Measurements from ENCODE around the gene DAP3. TPM values are rescaled to one million over a fixed set of nuclear protein-coding genes. Genes with fewer than 3 reads are reported as not detected.
"Not testable (repeated sequence)": the region's sequence is repeated elsewhere in the genome, so short reads cannot be mapped to it uniquely, and the experiment has no call there.

Gene DAP3
- total RNA-seq (10 to 100 TPM; 50.9 to 54.1 TPM), polyA plus RNA-seq (ENCODE audit: insufficient read length in 2 of 2) (100 to 1,000 TPM in 1 of 2 donors, 10 to 100 TPM in 1; 98.9 to 114 TPM)
- long read RNA-seq, donor 1, transcript DAP3-216 (2 exons, 679 nt) = major isoform, 16 of 64 reads
- long read RNA-seq, donor 1, transcript DAP3-202 (13 exons, 2,089 nt) = minor isoform, 8 of 64 reads
- long read RNA-seq, donor 1, transcript DAP3-201 (13 exons, 1,649 nt) = minor isoform, 6 of 64 reads
- long read RNA-seq, donor 1, partial matches to known transcripts = 21 of 64 reads
- long read RNA-seq, donor 1, other reads (novel, unspliced or antisense) = 6 of 64 reads
- long read RNA-seq, donor 2, partial matches to known transcripts = 0 of 6 reads
- long read RNA-seq, donor 2, other reads (novel, unspliced or antisense) = 0 of 6 reads
- long read RNA-seq, donor 3, partial matches to known transcripts = 0 of 11 reads
- long read RNA-seq, donor 3, other reads (novel, unspliced or antisense) = 0 of 11 reads
- long read RNA-seq, donor 4, transcript DAP3-216 (2 exons, 679 nt) = major isoform, 30 of 84 reads
- long read RNA-seq, donor 4, transcript DAP3-202 (13 exons, 2,089 nt) = minor isoform, 15 of 84 reads
- long read RNA-seq, donor 4, partial matches to known transcripts = 23 of 84 reads
- long read RNA-seq, donor 4, other reads (novel, unspliced or antisense) = 5 of 84 reads

DNA sequence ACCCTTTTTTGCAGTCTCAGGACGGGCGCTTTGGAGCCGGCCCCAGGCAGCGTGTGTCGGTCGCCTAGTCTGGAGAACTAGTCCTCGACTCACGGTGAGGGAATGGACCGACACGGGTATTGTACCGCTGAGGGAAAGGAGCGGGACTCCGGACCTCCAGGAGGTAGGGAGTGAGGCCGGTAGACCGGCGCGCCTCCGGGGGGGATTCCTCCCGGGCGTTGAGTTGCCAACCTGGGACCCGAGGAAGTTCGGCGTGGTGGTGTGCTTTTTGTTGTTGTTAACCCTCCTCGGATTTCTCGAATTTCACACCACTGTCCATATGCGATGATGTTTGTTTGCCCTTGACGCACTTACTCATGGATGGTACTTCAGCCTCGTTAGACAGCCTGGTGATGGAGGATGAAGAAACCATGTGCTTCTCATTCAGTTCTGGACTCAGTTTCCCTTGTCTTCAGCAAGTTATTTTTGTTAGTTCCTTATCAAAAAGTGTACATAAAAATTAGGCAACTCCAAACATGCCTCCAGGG is at the start of gene DAP3:
TSS of gene DAP3 (plus strand) at position 11 of the 527 bp plus-strand sequence. CDS start 20,689 bp downstream, outside the sequence.
- 0% methylated on average over 18 of the region's 28 CpGs for WGBS (ENCODE audit: insufficient coverage)
- peak within 1 kb of the TSS; percentile 98 for H3K27ac ChIP-seq (ENCODE audit: low read depth, low read length)
- not testable (repeated sequence) for H3K36me3 ChIP-seq (ENCODE audit: control insufficient read depth, insufficient read depth, low read length); DNase-seq (ENCODE audit: low read depth in 4 of 6, low spot score in 6 of 6); H3K9me3 ChIP-seq (ENCODE audit: control insufficient read depth, insufficient read depth, low read length); H3K27me3 ChIP-seq (ENCODE audit: control insufficient read depth, insufficient read depth, low read length)
- H3K4me3 ChIP-seq (ENCODE audit: low read depth, low read length) = peak within 1 kb of the TSS; percentile 96
- peaks cover 16% of the 10 kb centered on the region for H3K4me1 ChIP-seq (ENCODE audit: control insufficient read depth, insufficient read depth, low read length)

DNA sequence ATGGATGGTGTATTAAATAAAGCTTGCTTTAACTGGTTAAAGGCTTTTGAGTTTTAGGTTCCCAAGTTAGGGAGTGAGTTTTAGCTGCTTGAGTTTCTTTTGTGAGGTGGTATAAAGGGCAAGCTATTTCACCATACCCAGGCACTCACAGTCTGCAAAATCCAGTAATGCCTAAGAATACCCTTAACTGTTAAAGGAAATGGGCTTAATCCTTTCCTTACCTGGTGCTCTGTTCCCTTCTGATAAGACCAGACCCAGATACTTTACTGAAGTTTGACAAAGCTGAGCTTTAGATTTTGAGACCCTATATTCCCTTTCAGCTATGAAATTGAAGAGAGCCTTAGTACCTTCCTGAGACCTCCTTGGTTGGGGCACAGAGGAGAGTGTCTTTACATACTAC is 48.5 kb upstream of the DAP3 start:
- DNase-seq (ENCODE audit: low read depth in 4 of 6, low spot score in 6 of 6) = no peak
- Histone ChIP-seq H3K27ac (ENCODE audit: low read depth, low read length) (no peak overlapping the region), H3K4me1 (ENCODE audit: control insufficient read depth, insufficient read depth, low read length) (peaks cover 10% of the 10 kb centered on the region), H3K9me3 (ENCODE audit: control insufficient read depth, insufficient read depth, low read length) (peaks cover 6% of the 10 kb centered on the region), H3K4me3 (ENCODE audit: low read depth, low read length) (no peak overlapping the region), H3K36me3 (ENCODE audit: control insufficient read depth, insufficient read depth, low read length) (no peaks in the 10 kb centered on the region), H3K27me3 (ENCODE audit: control insufficient read depth, insufficient read depth, low read length) (no peaks in the 10 kb centered on the region)

DNA sequence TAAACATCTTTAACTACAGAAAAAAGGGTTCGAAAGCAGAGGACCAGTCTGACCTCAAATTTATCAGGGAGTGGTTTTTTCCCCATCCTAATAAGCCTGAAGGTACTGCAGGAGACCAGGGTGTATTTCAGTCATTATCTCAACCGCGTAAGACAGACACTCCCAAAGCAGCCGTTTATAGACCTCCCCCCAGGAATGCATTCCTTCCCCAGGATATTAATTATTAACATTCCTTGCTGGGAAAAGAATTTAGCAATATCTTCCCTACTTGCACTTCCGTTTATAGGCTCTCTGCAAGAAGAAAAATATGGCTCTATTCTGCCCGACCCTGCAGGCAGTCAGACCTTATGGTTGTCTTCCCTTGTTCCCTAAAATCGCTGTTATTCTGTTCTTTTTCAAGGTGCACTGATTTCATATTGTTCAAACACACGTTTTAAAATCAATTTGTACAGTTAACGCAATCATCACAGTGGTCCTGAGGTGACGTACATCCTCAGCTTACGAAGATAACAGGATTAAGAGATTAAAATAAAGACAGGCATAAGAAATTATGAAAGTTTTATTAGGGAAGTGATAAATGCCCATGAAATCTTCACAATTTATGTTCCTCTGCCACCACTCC is 46.2 kb upstream of the DAP3 start:
- H3K27me3 ChIP-seq (ENCODE audit: control insufficient read depth, insufficient read depth, low read length); H3K9me3 ChIP-seq (ENCODE audit: control insufficient read depth, insufficient read depth, low read length); H3K4me3 ChIP-seq (ENCODE audit: low read depth, low read length); H3K27ac ChIP-seq (ENCODE audit: low read depth, low read length); DNase-seq (ENCODE audit: low read depth in 4 of 6, low spot score in 6 of 6); H3K36me3 ChIP-seq (ENCODE audit: control insufficient read depth, insufficient read depth, low read length): not testable (repeated sequence)
- H3K4me1 ChIP-seq (ENCODE audit: control insufficient read depth, insufficient read depth, low read length) = peaks cover 17% of the 10 kb centered on the region
- 84% methylated on average over 3 of the region's 11 CpGs for WGBS (ENCODE audit: insufficient coverage)

DNA sequence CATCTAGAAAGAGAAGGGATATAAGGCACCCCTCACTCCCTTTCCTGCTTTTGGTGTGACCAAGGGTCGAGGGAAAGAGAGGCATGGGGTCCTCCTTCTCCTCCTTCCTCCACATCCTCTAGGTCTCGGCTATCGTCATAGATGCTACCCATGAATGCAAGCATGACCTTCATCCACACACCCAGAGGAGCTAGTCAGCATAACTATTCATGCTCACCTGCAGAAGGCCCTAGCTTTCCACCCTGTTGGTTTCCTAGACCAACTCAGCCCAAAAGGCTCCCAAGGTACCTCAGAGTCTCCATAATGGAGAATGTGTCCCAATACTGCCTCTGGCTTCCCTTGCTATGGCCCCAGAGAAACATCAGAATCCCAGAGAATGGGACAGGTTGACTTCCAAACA is 45.7 kb upstream of the DAP3 start:
- no peak for DNase-seq (ENCODE audit: low read depth in 4 of 6, low spot score in 6 of 6)
- no peak overlapping the region for H3K27ac ChIP-seq (ENCODE audit: low read depth, low read length)
- 92% methylated on average over 2 of the region's 3 CpGs for WGBS (ENCODE audit: insufficient coverage)
- no peaks in the 10 kb centered on the region for H3K36me3 ChIP-seq (ENCODE audit: control insufficient read depth, insufficient read depth, low read length)
- no peaks in the 10 kb centered on the region for H3K27me3 ChIP-seq (ENCODE audit: control insufficient read depth, insufficient read depth, low read length)
- peaks cover 6% of the 10 kb centered on the region for H3K9me3 ChIP-seq (ENCODE audit: control insufficient read depth, insufficient read depth, low read length)
- H3K4me3 ChIP-seq (ENCODE audit: low read depth, low read length) = no peak overlapping the region
- peaks cover 19% of the 10 kb centered on the region for H3K4me1 ChIP-seq (ENCODE audit: control insufficient read depth, insufficient read depth, low read length)

DNA sequence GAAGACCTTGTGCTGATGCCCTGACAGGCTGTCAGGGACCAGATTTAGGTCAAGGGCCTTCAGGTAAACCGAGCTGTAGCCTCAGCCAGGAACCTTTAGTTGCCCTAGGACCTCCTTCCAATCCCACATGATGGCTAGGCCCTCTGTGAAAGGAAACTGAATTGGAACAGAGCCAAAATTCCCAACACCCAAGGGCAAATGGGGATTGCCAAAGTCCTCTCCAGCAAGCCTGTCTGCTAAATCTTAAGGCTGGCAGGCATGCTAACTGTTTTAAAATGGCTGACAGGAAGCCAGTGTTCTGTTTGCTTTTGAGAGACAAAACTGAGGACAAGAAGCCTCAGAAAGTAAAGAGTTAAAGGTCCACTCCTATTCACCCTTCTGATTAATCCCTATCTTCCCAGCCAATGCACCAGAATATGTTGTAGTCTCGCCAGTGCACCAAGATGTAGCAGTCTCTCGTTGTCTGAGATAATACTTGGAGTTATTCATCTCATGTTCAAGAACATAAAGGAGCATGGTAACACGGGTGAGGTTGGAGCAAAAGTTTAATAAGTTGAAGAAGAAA is 43.8 kb upstream of the DAP3 start:
- peak in 5 of 6 donors; percentile 19 to 82 (median 52) for DNase-seq (ENCODE audit: low read depth in 4 of 6, low spot score in 6 of 6)
- Histone ChIP-seq H3K9me3 (ENCODE audit: control insufficient read depth, insufficient read depth, low read length) (peaks cover 6% of the 10 kb centered on the region), H3K4me1 (ENCODE audit: control insufficient read depth, insufficient read depth, low read length) (peaks cover 25% of the 10 kb centered on the region), H3K36me3 (ENCODE audit: control insufficient read depth, insufficient read depth, low read length) (no peaks in the 10 kb centered on the region), H3K27me3 (ENCODE audit: control insufficient read depth, insufficient read depth, low read length) (no peaks in the 10 kb centered on the region), H3K4me3 (ENCODE audit: low read depth, low read length) (no peak overlapping the region), H3K27ac (ENCODE audit: low read depth, low read length) (peak overlapping the region; percentile 75)
- WGBS (ENCODE audit: insufficient coverage) = 35% methylated on average over 2 of the region's 4 CpGs

DNA sequence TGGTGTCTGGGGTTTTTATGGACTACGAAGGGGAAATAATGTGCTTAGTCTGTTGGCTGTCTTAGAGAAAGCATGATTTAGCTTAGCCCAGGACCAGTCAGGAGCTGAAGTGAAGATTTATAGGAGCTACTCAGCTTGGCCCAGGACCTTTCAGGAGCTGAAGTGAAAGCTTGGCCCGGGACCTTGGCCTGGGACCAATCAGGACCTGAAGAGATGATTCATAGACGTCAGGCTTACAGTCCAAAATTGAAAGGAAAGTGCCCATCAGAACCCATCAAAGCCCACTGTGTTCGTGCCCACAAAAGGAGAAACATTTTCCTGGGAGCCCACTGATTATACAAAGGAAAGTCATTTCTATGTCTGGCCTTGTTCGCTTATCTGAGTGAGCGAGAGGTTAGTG is 43.2 kb upstream of the DAP3 start:
- H3K4me1 ChIP-seq (ENCODE audit: control insufficient read depth, insufficient read depth, low read length) = peaks cover 25% of the 10 kb centered on the region
- H3K9me3 ChIP-seq (ENCODE audit: control insufficient read depth, insufficient read depth, low read length) = peaks cover 6% of the 10 kb centered on the region
- no peaks in the 10 kb centered on the region for H3K36me3 ChIP-seq (ENCODE audit: control insufficient read depth, insufficient read depth, low read length)
- 16% methylated on average over 5 of the region's 6 CpGs for WGBS (ENCODE audit: insufficient coverage)
- H3K27ac ChIP-seq (ENCODE audit: low read depth, low read length) = peak overlapping the region; percentile 75
- no peaks in the 10 kb centered on the region for H3K27me3 ChIP-seq (ENCODE audit: control insufficient read depth, insufficient read depth, low read length)
- H3K4me3 ChIP-seq (ENCODE audit: low read depth, low read length) = no peak overlapping the region
- DNase-seq (ENCODE audit: low read depth in 4 of 6, low spot score in 6 of 6) = peak in 3 of 6 donors; percentile 22 to 66 (median 26)

DNA sequence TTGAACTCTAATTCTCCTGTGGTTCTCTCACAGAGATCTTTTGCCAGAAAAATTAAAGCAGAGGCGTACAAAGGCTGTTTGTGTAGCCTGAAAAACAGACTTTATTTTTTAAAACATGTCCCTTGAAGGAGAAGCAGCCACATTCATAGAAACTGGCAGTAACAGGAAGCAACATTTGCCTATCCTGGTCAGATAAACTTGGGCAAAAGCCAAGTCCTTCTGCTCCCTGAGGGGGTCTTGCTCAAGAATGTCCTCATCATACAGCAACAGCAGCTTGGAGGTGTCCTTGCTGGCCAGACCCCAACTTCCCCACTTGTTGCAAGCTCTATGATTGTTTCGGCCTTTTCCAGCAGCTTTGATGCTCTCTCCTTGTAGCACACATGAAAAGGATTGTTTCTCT is 42.6 kb upstream of the DAP3 start:
- peaks cover 25% of the 10 kb centered on the region for H3K4me1 ChIP-seq (ENCODE audit: control insufficient read depth, insufficient read depth, low read length)
- H3K27me3 ChIP-seq (ENCODE audit: control insufficient read depth, insufficient read depth, low read length) = no peaks in the 10 kb centered on the region
- H3K27ac ChIP-seq (ENCODE audit: low read depth, low read length) = peak overlapping the region; percentile 11
- no peaks in the 10 kb centered on the region for H3K36me3 ChIP-seq (ENCODE audit: control insufficient read depth, insufficient read depth, low read length)
- WGBS (ENCODE audit: insufficient coverage) = 50% methylated on average over 1 of the region's 2 CpGs
- H3K4me3 ChIP-seq (ENCODE audit: low read depth, low read length) = no peak overlapping the region
- H3K9me3 ChIP-seq (ENCODE audit: control insufficient read depth, insufficient read depth, low read length) = peaks cover 6% of the 10 kb centered on the region
- peak in 1 of 6 donors; percentile 46 for DNase-seq (ENCODE audit: low read depth in 4 of 6, low spot score in 6 of 6)

DNA sequence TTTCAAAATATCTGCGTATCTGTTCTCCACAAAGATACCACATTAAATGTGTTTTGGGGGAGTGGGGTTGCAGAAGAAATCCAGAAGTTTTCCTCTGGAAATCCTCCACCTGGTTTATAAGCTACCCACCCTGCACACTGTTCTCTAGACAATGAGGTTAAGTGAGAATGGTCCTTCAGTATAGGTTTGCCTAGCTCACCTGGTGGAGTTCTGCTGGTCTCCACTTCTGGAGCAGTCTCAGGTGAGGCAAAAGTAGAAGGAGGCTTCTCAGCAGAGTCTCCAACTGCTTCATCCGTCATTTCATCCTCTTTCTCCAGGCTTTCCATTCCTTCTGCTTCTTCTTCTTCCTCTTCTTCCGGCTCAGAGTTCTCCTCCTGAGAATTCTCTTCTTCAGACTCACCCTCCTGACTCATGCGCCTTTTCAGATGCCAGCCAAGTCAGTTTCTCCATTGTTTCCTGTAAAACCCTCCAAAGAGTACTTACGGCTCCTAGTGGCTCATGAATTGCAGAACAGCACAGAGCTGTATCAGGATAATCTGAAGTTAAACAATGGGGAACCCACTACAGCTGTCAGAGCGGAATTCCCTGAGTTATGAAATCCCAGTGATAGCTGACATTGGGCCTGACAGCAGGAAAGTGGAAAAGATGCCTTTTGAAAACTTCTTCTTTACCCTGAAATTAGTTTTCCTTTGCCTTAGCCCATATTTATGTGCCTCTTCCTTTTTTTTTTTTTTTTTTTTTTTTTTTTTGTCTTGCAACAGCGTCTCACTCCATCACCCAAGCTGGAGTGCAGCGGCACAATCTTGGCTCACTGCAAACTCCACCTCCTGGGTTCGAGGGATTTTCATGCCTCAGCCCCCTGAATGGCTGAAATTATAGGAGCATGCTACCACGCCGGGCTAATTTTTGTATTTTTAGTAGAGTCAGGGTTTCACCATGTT is 40.4 kb upstream of the DAP3 start:
- Histone ChIP-seq H3K27ac (ENCODE audit: low read depth, low read length) (no peak overlapping the region), H3K9me3 (ENCODE audit: control insufficient read depth, insufficient read depth, low read length) (no peaks in the 10 kb centered on the region), H3K4me1 (ENCODE audit: control insufficient read depth, insufficient read depth, low read length) (peaks cover 25% of the 10 kb centered on the region), H3K27me3 (ENCODE audit: control insufficient read depth, insufficient read depth, low read length) (no peaks in the 10 kb centered on the region), H3K4me3 (ENCODE audit: low read depth, low read length) (no peak overlapping the region), H3K36me3 (ENCODE audit: control insufficient read depth, insufficient read depth, low read length) (no peaks in the 10 kb centered on the region)
- peak in 3 of 6 donors; percentile 37 to 93 (median 72) for DNase-seq (ENCODE audit: low read depth in 4 of 6, low spot score in 6 of 6)
- 32% methylated on average over 7 of the region's 11 CpGs for WGBS (ENCODE audit: insufficient coverage)

DNA sequence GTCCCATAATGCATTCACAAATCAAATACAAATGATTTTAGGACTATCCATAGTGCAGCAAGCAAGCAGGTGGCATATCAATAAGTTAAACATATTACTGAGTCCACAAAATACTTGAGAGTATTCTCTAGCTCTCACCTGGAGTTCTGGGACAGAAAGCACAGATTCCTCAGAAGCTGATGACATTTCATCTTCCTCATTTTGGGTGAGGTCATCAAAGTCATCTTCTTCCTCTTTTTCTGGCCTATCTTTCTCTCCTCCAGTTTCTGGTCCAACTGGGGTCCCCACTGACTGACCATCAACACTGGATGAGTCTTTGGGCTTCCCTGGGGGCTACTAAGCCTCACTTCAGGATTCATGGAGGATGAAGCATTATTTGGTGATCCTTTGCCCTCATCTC is 39.2 kb upstream of the DAP3 start:
- Histone ChIP-seq H3K4me1 (ENCODE audit: control insufficient read depth, insufficient read depth, low read length) (peaks cover 20% of the 10 kb centered on the region), H3K36me3 (ENCODE audit: control insufficient read depth, insufficient read depth, low read length) (no peaks in the 10 kb centered on the region)
- no peak for DNase-seq (ENCODE audit: low read depth in 4 of 6, low spot score in 6 of 6)

More for the DNA sequence above, 39.2 kb upstream of the DAP3 start:
- Histone ChIP-seq H3K4me3 (ENCODE audit: low read depth, low read length) (no peak overlapping the region), H3K27me3 (ENCODE audit: control insufficient read depth, insufficient read depth, low read length) (no peaks in the 10 kb centered on the region), H3K27ac (ENCODE audit: low read depth, low read length) (no peak overlapping the region), H3K9me3 (ENCODE audit: control insufficient read depth, insufficient read depth, low read length) (no peaks in the 10 kb centered on the region)

All from spinal cord (tissue), 10 donors.